ENCODE measurements around the gene ZNF556.

DNA sequence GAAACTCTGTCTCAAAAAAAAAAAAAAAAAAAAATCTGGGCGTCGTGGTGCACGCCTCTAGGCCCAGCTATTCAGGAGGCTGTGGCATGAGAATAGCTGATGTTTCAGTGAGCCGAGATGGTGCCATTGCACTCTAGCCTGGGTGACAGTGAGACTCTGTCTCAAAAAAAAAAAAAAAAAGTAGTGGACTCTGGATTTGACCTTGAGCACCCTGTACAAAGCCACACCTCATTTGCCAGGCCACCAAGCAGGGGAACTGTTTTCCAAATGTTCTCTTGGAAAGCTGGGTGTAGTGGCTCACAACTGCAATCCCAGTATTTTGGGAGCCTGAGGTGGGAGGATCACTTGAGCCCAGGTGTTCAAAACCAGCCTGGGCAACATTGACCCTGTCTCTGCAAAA lies 29.7 kb upstream of the ZNF556 start:
- TF ChIP-seq FOXS1 (CRISPR knock-in tag; IDR thresholded peaks at IDR 0.05) (no peak), MAZ (IDR thresholded peaks at IDR 0.05; ENCODE audit: borderline replicate concordance, low read depth, low read length) (no peak)
- TF ChIP-seq, protein P1, sequence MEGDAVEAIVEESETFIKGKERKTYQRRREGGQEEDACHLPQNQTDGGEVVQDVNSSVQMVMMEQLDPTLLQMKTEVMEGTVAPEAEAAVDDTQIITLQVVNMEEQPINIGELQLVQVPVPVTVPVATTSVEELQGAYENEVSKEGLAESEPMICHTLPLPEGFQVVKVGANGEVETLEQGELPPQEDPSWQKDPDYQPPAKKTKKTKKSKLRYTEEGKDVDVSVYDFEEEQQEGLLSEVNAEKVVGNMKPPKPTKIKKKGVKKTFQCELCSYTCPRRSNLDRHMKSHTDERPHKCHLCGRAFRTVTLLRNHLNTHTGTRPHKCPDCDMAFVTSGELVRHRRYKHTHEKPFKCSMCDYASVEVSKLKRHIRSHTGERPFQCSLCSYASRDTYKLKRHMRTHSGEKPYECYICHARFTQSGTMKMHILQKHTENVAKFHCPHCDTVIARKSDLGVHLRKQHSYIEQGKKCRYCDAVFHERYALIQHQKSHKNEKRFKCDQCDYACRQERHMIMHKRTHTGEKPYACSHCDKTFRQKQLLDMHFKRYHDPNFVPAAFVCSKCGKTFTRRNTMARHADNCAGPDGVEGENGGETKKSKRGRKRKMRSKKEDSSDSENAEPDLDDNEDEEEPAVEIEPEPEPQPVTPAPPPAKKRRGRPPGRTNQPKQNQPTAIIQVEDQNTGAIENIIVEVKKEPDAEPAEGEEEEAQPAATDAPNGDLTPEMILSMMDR (IDR thresholded peaks at IDR 0.05): no peak

Data from A549 (cell line).